HepG2 (cell line): ENCODE data around the gene GCLC. TPM values are rescaled to one million over a fixed set of nuclear protein-coding genes. Genes with fewer than 3 reads are reported as not detected.

Source experiments
- ARID2 ChIP-seq: sonication (generic); formaldehyde crosslinking; IDR thresholded peaks from 2 replicates; pipeline ENCODE4 v1.8.1; 2022; ENCODE audit warnings: mild to moderate bottlenecking, missing genetic modification reagents, borderline replicate concordance
- CC2D1A ChIP-seq: sonication (generic); formaldehyde crosslinking; IDR thresholded peaks from 2 replicates; pipeline ENCODE4 v1.8.1; 2023; ENCODE audit warnings: mild to moderate bottlenecking, missing genetic modification reagents
- GATA4 ChIP-seq: sonication (generic); IDR thresholded peaks from 2 replicates; pipeline ENCODE4 v1.6.1; 2016; ENCODE audit warnings: antibody characterized with exemption, low read depth, borderline replicate concordance
- GATAD1 ChIP-seq: IDR thresholded peaks from 2 replicates; pipeline ENCODE4 v1.6.1; 2016; ENCODE audit warnings: missing genetic modification reagents, missing compliant biosample characterization
- GLI4 ChIP-seq: sonication (generic); formaldehyde crosslinking; IDR thresholded peaks from 2 replicates; pipeline ENCODE4 v1.5.1; 2020; ENCODE audit warnings: missing genetic modification reagents, mild to moderate bottlenecking, moderate library complexity, borderline replicate concordance
- HMG20A ChIP-seq: IDR thresholded peaks from 2 replicates; pipeline ENCODE4 v1.6.1; 2016; ENCODE audit warnings: borderline replicate concordance
- HNRNPH1 ChIP-seq: fragments of 200-400 bp; formaldehyde crosslinking; optimal IDR thresholded peaks from 2 replicates; pipeline ENCODE3; 2017; ENCODE audit warnings: mild to moderate bottlenecking, low read depth, low read length
- MBNL3 ChIP-seq: fragments of 250-450 bp; sonication (Bioruptor Pico); conservative IDR thresholded peaks from 2 replicates; pipeline ENCODE4 v1.8.0; 2022; ENCODE audit warnings: mild to moderate bottlenecking, inconsistent platforms
- SNAI1 ChIP-seq: sonication (generic); formaldehyde crosslinking; IDR thresholded peaks from 2 replicates; pipeline ENCODE4 v1.5.0; 2020; ENCODE audit warnings: mild to moderate bottlenecking, missing genetic modification reagents, borderline replicate concordance
- SUZ12 ChIP-seq: fragments of 150-350 bp; IDR thresholded peaks from 2 replicates; pipeline ENCODE4 v1.6.1; 2014; ENCODE audit warnings: low read depth, low read length
- TEAD3 ChIP-seq: optimal IDR thresholded peaks from 2 replicates; pipeline ENCODE3; 2016; ENCODE audit warnings: borderline replicate concordance
- ZNF12 ChIP-seq: sonication (generic); formaldehyde crosslinking; IDR thresholded peaks from 2 replicates; pipeline ENCODE4 v1.5.0; 2020; ENCODE audit warnings: missing genetic modification reagents
- ZNF549 ChIP-seq: sonication (generic); formaldehyde crosslinking; IDR thresholded peaks from 2 replicates; pipeline ENCODE4 v1.5.0; 2020; ENCODE audit warnings: missing genetic modification reagents
- ZNF550 ChIP-seq: sonication (generic); formaldehyde crosslinking; IDR thresholded peaks from 2 replicates; pipeline ENCODE4 v1.4.0; 2020; ENCODE audit warnings: mild to moderate bottlenecking, missing genetic modification reagents, borderline replicate concordance
- ZNF788 ChIP-seq: sonication (generic); formaldehyde crosslinking; IDR thresholded peaks from 2 replicates; pipeline ENCODE4 v1.5.0; 2020; ENCODE audit warnings: mild to moderate bottlenecking, missing genetic modification reagents, borderline replicate concordance
- ZSCAN20 ChIP-seq: sonication (generic); formaldehyde crosslinking; IDR thresholded peaks from 2 replicates; pipeline ENCODE4 v1.4.0; 2020; ENCODE audit warnings: missing genetic modification reagents, mild to moderate bottlenecking, borderline replicate concordance
- polyA plus RNA-seq, 8 experiments: library from polyadenylated mRNA; depleted of rRNA in 3 of 8; stranded (reverse) in 7 of 8; unstranded in 1 of 8; fragments of >200 nt; fragmentation: Illumina TruSeq in 4 of 8; extraction: Trizol in 4 of 8; gene quantifications; 2 replicates each; pipeline versions ENCODE4 v1.2.1 to v1.2.3, GENCODE V29; 2011 to 2016; ENCODE audit warnings: low read depth in 4 of 8, missing spikeins in 1 of 8, mixed read lengths in 1 of 8; ENCODE audit not compliant: insufficient read depth in 1 of 8
- total RNA-seq, 5 experiments: library from RNA; depleted of rRNA; stranded (reverse); fragments of >200 nt; fragmentation: Illumina TruSeq; extraction: Trizol; gene quantifications; 2 replicates each; pipeline ENCODE4 v1.2.3, GENCODE V29; 2016; ENCODE audit warnings: low read depth in 1 of 5
- TF ChIP-seq, protein P1 (sequence below): sonication (generic); formaldehyde crosslinking; IDR thresholded peaks from 2 replicates; pipeline ENCODE4 v1.5.1; 2020; ENCODE audit warnings: missing genetic modification reagents, mild to moderate bottlenecking, borderline replicate concordance
- TF ChIP-seq, protein P2 (sequence below), 2 experiments: sonication (generic) in 1 of 2; formaldehyde crosslinking in 1 of 2; IDR thresholded peaks; 2 replicates each; pipeline versions ENCODE4 v1.4.0 to v1.6.1; 2018 to 2020; ENCODE audit warnings: missing genetic modification reagents in 2 of 2, borderline replicate concordance in 1 of 2, low read depth in 1 of 2, mild to moderate bottlenecking in 1 of 2, missing biosample characterization in 1 of 2
- TF ChIP-seq, protein P3 (sequence below): sonication (generic); formaldehyde crosslinking; IDR thresholded peaks from 2 replicates; pipeline ENCODE4 v1.5.1; 2020; ENCODE audit warnings: missing genetic modification reagents, mild to moderate bottlenecking, borderline replicate concordance
- TF ChIP-seq, protein P4 (sequence below): sonication (generic); formaldehyde crosslinking; IDR thresholded peaks from 2 replicates; pipeline ENCODE4 v1.4.0; 2020; ENCODE audit warnings: low read depth, mild to moderate bottlenecking, missing genetic modification reagents
- TF ChIP-seq, protein P5 (sequence below): IDR thresholded peaks from 2 replicates; pipeline ENCODE4 v1.6.1; 2016; ENCODE audit warnings: low read depth, borderline replicate concordance

Gene GCLC
- total and polyA plus RNA-seq, 2 of the 13 experiments (the other 11 are each of a cell fraction or from before 2014, with no cell fraction given), result 35.3 to 84.6 TPM

DNA sequence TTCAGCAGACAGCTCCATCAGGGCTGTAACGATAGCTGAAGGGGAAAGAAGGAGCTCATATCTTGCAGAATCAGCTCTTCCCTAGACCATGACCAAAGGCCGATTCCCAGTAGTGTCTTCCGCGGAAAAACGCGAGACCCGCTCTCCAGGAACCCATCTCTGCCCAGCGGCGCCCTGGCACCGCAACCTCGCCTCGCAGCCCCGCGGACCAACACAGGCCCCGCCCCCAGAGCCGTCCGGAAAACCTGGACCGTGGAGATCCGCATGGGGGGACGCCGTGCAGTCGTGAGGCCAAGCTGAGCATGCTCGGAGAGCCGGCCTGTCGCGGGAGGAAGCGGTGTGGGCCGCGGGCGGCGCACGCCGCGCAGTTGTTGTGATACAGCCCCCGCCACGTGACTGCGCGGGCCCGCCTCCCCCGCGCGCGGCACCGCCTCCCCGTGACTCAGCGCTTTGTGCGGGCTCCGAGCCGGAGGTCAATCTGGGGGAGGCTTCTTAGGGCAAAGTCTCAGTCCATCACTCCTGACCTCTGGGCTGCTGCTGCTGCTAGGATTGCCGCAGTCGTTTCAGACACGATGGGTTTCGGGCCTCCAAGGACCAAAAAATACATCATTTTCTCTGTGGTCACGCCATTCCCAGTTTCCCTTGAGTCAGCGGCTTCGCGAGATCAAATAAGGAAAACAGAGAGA is 3.1 kb upstream of the GCLC start (continued):
- TF ChIP-seq, protein P1, sequence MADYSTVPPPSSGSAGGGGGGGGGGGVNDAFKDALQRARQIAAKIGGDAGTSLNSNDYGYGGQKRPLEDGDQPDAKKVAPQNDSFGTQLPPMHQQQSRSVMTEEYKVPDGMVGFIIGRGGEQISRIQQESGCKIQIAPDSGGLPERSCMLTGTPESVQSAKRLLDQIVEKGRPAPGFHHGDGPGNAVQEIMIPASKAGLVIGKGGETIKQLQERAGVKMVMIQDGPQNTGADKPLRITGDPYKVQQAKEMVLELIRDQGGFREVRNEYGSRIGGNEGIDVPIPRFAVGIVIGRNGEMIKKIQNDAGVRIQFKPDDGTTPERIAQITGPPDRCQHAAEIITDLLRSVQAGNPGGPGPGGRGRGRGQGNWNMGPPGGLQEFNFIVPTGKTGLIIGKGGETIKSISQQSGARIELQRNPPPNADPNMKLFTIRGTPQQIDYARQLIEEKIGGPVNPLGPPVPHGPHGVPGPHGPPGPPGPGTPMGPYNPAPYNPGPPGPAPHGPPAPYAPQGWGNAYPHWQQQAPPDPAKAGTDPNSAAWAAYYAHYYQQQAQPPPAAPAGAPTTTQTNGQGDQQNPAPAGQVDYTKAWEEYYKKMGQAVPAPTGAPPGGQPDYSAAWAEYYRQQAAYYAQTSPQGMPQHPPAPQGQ (CRISPR knock-in tag), result 0 out of 2 replicates have a peak, but pooled peaks have one; percentile 24
- TF ChIP-seq GATAD1 (CRISPR knock-in tag) (peak; percentile 89), TEAD3 (CRISPR knock-in tag) (peak; percentile 81), ZNF550 (0 out of 2 replicates have a peak, but pooled peaks have one; percentile 49), SUZ12 (no peak; the same call in 1 of the 2 replicates), CC2D1A (CRISPR knock-in tag) (0 out of 2 replicates have a peak, but pooled peaks have one; percentile 57), GLI4 (CRISPR knock-in tag) (peak; percentile 76; the same call in 1 of the 2 replicates), HNRNPH1 (no peak), MBNL3 (CRISPR knock-in tag) (no peak), ZSCAN20 (peak; percentile 96), HMG20A (CRISPR knock-in tag) (peak; percentile 78; the same call in 1 of the 2 replicates), ZNF788 (CRISPR knock-in tag) (peak; percentile 99), SNAI1 (CRISPR knock-in tag) (no peak), ARID2 (CRISPR knock-in tag) (peak; percentile 96), ZNF549 (CRISPR knock-in tag) (no peak), ZNF12 (CRISPR knock-in tag) (peak; percentile 68; the same call in 1 of the 2 replicates), GATA4 (peak; percentile 76; the same call in 1 of the 2 replicates)
- TF ChIP-seq, protein P2, sequence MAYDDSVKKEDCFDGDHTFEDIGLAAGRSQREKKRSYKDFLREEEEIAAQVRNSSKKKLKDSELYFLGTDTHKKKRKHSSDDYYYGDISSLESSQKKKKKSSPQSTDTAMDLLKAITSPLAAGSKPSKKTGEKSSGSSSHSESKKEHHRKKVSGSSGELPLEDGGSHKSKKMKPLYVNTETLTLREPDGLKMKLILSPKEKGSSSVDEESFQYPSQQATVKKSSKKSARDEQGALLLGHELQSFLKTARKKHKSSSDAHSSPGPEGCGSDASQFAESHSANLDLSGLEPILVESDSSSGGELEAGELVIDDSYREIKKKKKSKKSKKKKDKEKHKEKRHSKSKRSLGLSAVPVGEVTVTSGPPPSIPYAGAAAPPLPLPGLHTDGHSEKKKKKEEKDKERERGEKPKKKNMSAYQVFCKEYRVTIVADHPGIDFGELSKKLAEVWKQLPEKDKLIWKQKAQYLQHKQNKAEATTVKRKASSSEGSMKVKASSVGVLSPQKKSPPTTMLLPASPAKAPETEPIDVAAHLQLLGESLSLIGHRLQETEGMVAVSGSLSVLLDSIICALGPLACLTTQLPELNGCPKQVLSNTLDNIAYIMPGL (CRISPR knock-in tag; IDR thresholded peaks at IDR 0.05; ENCODE audit: borderline replicate concordance in 1 of 2, low read depth in 1 of 2), result peak; percentile 97 to 98
- TF ChIP-seq, protein P3, sequence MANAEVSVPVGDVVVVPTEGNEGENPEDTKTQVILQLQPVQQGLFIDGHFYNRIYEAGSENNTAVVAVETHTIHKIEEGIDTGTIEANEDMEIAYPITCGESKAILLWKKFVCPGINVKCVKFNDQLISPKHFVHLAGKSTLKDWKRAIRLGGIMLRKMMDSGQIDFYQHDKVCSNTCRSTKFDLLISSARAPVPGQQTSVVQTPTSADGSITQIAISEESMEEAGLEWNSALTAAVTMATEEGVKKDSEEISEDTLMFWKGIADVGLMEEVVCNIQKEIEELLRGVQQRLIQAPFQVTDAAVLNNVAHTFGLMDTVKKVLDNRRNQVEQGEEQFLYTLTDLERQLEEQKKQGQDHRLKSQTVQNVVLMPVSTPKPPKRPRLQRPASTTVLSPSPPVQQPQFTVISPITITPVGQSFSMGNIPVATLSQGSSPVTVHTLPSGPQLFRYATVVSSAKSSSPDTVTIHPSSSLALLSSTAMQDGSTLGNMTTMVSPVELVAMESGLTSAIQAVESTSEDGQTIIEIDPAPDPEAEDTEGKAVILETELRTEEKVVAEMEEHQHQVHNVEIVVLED (CRISPR knock-in tag), result peak; percentile 96
- TF ChIP-seq, protein P4, sequence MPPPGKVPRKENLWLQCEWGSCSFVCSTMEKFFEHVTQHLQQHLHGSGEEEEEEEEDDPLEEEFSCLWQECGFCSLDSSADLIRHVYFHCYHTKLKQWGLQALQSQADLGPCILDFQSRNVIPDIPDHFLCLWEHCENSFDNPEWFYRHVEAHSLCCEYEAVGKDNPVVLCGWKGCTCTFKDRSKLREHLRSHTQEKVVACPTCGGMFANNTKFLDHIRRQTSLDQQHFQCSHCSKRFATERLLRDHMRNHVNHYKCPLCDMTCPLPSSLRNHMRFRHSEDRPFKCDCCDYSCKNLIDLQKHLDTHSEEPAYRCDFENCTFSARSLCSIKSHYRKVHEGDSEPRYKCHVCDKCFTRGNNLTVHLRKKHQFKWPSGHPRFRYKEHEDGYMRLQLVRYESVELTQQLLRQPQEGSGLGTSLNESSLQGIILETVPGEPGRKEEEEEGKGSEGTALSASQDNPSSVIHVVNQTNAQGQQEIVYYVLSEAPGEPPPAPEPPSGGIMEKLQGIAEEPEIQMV (CRISPR knock-in tag), result peak; percentile 96
- TF ChIP-seq, protein P5, sequence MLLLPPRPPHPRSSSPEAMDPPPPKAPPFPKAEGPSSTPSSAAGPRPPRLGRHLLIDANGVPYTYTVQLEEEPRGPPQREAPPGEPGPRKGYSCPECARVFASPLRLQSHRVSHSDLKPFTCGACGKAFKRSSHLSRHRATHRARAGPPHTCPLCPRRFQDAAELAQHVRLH (CRISPR knock-in tag), result peak; percentile 99
